Measurements from ENCODE around the gene TBC1D20. TPM values are rescaled to one million over a fixed set of nuclear protein-coding genes. Genes with fewer than 3 reads are reported as not detected.
"Not testable (repeated sequence)": the region's sequence is repeated elsewhere in the genome, so short reads cannot be mapped to it uniquely, and the experiment has no call there.

Gene TBC1D20
- polyA plus RNA-seq (ENCODE audit: insufficient read length), result 35.9 TPM
- long read RNA-seq, donor 1, full-length matches to known transcripts, result 9 of 9 reads
- long read RNA-seq, donor 1, partial matches to known transcripts, result 0 of 9 reads
- long read RNA-seq, donor 1, other reads (novel, unspliced or antisense), result 0 of 9 reads
- long read RNA-seq, donor 2, full-length matches to known transcripts, result 3 of 3 reads
- long read RNA-seq, donor 2, partial matches to known transcripts, result 0 of 3 reads
- long read RNA-seq, donor 2, other reads (novel, unspliced or antisense), result 0 of 3 reads
- long read RNA-seq, donor 3, full-length matches to known transcripts, result 4 of 4 reads
- long read RNA-seq, donor 3, partial matches to known transcripts, result 0 of 4 reads
- long read RNA-seq, donor 3, other reads (novel, unspliced or antisense), result 0 of 4 reads
- long read RNA-seq, donor 4, full-length matches to known transcripts, result 1 of 1 reads
- long read RNA-seq, donor 4, partial matches to known transcripts, result 0 of 1 reads
- long read RNA-seq, donor 4, other reads (novel, unspliced or antisense), result 0 of 1 reads
- long read RNA-seq, donor 5, full-length matches to known transcripts, result 11 of 18 reads
- long read RNA-seq, donor 5, partial matches to known transcripts, result 7 of 18 reads
- long read RNA-seq, donor 5, other reads (novel, unspliced or antisense), result 0 of 18 reads
- long read RNA-seq, donor 6, full-length matches to known transcripts, result 9 of 15 reads
- long read RNA-seq, donor 6, partial matches to known transcripts, result 6 of 15 reads
- long read RNA-seq, donor 6, other reads (novel, unspliced or antisense), result 0 of 15 reads
- long read RNA-seq, donor 7, full-length matches to known transcripts, result 13 of 20 reads
- long read RNA-seq, donor 7, partial matches to known transcripts, result 7 of 20 reads
- long read RNA-seq, donor 7, other reads (novel, unspliced or antisense), result 0 of 20 reads
- long read RNA-seq, donor 8, full-length matches to known transcripts, result 4 of 4 reads
- long read RNA-seq, donor 8, partial matches to known transcripts, result 0 of 4 reads
- long read RNA-seq, donor 8, other reads (novel, unspliced or antisense), result 0 of 4 reads

GRCh38 chr20:462199-462991 is at the start of gene TBC1D20:
Gene TBC1D20, minus strand, starts transcription at chr20:462533. Its CDS starts 128 bp downstream, at chr20:462405.
- DNase-seq, result peak; percentile 88

DNA sequence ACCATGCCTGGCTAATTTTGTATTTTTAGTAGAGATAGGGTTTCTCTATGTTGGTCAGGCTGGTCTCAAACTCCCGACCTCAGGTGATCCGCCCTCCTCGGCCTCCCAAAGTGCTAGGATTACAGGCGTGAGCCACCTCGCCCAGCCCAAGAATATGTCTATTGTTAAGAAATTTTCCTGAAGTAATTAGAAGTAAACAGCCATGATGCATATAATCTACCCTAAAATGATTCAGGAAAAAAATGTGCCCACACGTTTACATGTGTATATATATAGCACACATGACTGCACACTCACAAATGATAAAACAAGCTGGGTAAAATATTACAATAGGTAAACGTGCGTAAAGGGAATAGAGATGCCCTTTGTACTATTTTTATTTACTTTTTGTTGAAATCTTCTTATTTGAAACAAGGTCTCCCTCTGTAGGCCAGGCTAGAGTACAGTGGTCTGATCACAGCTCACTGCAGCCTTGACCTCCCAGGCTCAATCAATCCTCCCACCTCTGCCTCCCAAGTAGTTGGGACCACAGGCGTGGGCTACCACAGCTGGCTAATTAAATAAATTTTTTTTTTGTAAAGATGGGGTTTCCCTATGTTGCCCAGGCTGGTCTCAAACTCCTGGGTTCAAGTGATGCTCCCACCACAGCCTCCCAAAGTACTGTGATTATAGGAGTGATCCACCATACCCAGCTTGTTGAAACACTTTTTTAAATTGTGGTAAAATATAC is 48.2 kb upstream of the TBC1D20 start:
- DNase-seq, result not testable (repeated sequence)

GRCh38 chr20:508364-508787 is 46.0 kb upstream of the TBC1D20 start:
- DNase-seq, result not testable (repeated sequence)

- DNase-seq, result no peak
Measured at GRCh38 chr20:507761-508332, 45.5 kb upstream of the TBC1D20 start.

DNA sequence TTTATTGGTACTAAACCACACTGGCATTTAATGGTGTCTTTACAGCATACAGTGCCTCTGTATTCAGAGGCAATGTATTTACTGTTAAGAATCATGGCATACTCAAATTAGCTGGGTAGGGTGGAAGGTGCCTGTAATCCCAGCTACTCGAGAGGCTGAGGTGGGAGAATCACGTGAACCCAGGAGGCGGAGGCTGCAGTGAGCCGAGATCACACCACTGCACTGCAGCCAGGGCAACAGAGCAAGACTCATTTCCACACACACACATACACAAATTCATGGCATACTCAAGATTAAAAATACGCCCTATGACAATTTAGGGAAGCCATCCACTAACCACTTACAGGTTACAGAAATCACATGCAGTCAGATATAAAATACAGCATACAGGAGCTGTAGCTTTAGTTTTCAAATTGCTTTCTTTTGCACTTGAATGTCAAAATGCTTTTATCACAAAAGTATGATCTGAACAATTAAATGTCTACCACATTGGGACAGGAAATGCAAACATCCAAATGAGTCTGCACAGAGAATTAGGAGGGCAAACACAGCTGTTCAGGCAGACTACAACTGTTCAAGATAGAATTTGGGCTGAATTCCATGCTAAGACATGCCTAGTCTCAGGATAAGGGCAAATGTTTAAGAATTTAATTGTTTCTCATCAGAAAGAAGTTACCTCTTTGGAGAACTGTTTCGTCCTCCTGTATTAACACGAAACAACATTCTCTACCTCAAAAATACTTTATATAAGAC is 44.8 kb upstream of the TBC1D20 start:
- DNase-seq, result no peak

GRCh38 chr20:504632-505075 is 42.3 kb upstream of the TBC1D20 start:
- DNase-seq, result no peak

- no peak for DNase-seq
Measured at GRCh38 chr20:503048-503737, 40.9 kb upstream of the TBC1D20 start.

GRCh38 chr20:497979-498378 is 35.6 kb upstream of the TBC1D20 start:
- DNase-seq, result no peak

GRCh38 chr20:496126-496696 is 33.9 kb upstream of the TBC1D20 start:
- DNase-seq, result no peak

DNA sequence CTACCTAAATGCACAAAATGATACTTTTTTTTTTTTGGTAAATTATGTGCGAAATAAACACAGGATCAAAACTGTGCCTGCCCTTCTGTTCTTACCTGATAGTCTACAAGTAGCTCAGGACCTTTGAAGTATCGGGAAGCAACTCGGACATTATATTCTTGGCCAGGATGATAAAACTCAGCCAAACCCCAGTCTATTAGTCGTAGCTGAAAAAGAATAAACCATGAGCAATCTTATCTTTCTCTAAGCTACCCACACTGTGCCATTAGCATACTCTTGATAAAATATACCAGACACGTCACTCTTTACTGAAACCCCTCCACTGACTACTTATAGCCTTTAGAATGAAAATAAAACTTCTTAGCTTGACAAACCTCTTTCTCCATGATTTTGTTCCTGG is 29.8 kb upstream of the TBC1D20 start:
- no peak for DNase-seq

GRCh38 chr20:487655-488054 is 25.3 kb upstream of the TBC1D20 start:
- DNase-seq, result no peak

DNA sequence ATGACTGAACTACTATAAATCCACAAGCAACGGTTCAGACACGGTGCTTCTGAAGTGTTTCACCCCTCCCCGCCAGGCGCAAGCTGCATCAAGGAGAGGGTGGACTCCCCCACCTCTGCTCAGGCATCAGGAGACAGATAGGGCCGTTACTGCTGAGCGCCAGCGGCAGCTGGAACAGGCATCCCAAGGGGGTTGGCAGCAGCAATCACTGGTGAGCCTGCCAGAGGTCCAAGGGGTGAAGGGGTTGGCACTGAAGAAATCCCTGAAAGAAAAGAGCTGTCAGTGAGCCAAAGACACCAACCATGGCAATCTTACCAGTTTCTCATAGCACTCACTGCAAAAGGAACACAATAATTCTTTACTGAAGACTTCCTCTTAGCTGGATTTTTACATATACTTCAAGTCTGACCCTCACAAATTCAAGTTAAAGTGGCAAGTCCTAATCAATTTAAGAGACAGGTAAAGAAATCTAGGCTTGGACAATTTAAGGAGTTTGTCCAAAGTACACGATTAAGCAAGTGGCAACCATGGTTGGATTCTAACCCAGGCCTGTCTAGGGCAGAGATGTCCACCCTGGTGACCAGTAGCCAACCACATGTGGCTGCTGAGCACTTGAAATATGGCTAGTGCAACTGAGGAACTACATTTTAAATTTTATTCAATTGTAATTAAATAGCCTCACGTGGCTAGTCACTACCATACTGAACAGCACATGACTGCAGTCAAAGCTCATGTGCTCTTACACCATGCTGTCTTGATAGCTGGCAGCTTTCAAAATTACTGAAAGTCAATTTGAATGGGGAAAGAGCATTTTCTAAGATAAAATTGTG is 21.7 kb upstream of the TBC1D20 start:
- DNase-seq, result no peak

DNA sequence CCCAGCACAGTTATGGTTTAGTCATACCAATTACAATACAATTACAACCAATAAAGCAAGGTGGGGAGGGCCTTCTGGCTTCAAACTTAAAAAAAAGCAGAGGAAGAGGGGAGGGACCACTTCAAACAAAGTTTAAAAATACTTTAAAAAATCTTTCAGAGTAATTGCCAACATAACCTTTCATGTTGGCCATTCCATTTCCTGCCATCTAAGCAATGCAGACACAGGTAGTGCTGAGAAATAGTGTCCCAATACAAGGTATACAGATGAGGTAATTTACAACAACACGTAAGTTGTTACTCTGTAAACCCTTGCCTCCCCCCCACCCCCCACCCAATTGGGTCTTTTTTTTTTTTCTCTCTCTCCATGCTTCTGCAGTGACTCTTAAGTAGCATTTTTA is 18.8 kb upstream of the TBC1D20 start:
- DNase-seq, result no peak

DNA sequence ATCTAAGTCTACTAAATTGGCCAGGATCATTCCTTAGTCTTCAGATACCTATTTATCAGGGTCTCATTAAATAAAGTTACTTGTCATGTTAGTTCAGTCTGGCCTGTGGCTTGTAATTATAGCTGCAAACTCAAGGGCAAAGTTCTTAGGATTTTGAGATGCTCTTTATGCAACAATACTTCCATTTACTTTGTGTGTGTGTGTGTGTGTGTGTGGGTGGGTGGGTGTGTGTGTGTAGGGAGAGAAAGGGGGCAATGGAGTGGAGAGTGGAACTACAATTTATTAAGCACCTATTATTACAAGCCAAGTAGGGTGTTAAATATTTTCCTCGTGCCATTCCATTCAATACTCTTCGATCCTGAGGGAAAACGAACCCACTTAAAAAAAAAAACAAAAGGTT is 17.7 kb upstream of the TBC1D20 start:
- DNase-seq, result no peak

GRCh38 chr20:479487-479886 is 17.2 kb upstream of the TBC1D20 start:
- DNase-seq, result no peak

DNA sequence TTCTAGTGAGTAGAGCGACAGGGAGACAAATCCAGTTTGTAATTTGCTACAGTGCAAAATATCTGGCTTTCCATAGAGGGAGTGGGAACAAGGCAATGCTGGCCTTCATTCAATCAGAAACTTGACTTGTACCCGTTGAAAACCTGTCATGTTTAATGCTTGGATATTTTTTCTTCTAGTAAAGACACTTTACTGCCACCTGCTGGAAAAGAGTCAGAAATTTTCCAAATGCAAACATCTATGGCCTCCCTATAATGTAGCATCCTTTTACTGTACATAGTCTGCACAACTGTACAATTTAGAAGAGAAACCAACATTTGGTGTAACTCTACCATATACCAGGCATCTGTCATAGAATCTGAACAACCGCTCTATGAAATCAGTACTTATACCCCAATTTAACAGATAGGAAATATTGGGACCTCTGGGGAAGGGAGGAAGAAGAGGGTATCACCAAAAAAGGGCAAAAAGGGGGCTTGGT is 16.7 kb upstream of the TBC1D20 start:
- DNase-seq, result peak; percentile 68

DNA sequence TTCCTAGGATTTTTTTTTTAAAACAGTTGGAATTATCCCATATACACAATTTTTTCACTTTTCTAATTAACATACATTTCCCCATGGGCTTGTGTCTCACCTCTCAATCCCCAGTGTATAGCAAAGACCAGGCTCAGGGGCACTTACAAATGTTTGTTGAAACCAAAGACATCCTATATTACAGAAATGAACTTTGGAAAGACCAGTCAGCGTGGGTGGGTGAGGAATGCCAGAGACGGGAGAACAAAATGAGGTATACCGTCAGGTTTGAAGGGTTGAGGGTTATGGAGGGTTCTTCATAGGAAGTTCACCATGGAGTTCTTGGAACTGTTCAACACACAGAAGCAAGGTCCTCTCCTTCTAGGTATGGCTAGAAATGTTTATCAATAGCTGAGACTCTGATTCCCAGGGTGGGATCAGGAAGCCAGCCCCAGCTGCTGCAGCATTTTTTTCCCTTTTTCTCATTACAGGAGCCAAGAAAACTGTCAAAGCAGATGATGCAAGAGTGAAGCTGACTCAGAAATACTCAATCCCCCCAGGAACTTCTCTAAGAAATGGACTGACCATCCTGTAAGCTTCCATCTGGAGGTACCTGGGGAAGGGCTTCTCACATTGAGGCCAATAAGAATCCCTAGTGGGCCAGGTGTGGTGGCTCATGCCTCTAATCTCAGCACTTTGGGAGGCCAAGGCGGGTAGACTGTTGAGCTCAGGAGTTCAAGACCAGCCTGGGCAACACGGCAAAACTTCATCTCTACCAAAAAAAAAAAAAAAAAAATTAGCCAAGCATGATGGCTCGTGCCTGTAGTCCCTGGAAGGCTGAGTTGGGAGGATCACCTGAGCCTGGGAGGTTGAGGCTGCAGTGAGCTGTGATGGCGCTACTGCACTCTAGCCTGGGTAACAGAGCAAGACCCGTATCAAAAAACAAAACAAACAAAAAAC is 15.9 kb upstream of the TBC1D20 start:
- no peak for DNase-seq
